Activated CD4-positive, alpha-beta T cell treated with anti-CD3 and anti-CD28 coated beads, Interleukin-2, amount 10 ng/mL, durations not matched to agents 24 days and 14 days (primary cell): ENCODE data around the gene P2RY4. TPM values are rescaled to one million over a fixed set of nuclear protein-coding genes. Genes with fewer than 3 reads are reported as not detected.
"Not testable (repeated sequence)": the region's sequence is repeated elsewhere in the genome, so short reads cannot be mapped to it uniquely, and the experiment has no call there.

Experiments used
- DNase-seq: peaks from one replicate; pipeline ENCODE4 v3.0.0; 2022
- H3K27ac Mint-ChIP-seq: one replicate; pipeline ENCODE4 v1.8.0; 2022; ENCODE audit warnings: mild to moderate bottlenecking, mixed read lengths
- H3K27me3 Mint-ChIP-seq: one replicate; pipeline ENCODE4 v1.8.0; 2022; ENCODE audit warnings: mixed read lengths
- H3K36me3 Mint-ChIP-seq: one replicate; pipeline ENCODE4 v1.8.0; 2022; ENCODE audit warnings: low read depth, mild to moderate bottlenecking, mixed read lengths
- H3K4me1 Mint-ChIP-seq: one replicate; pipeline ENCODE4 v1.8.0; 2021; ENCODE audit warnings: mixed read lengths
- H3K4me3 Mint-ChIP-seq: one replicate; pipeline ENCODE4 v1.8.0; 2022; ENCODE audit warnings: mild to moderate bottlenecking, moderate library complexity, mixed read lengths
- H3K9me3 Mint-ChIP-seq: one replicate; pipeline ENCODE4 v1.8.0; 2021; ENCODE audit warnings: mixed read lengths
- intact Hi-C: fragments of 100-400 bp; cut with micrococcal nuclease; formaldehyde crosslinking; loops from one replicate; pipeline ENCODE4 v1.15.1; 2023
- total RNA-seq: library from RNA; stranded (reverse); gene quantifications from 2 replicates; pipeline ENCODE4 v1.2.3, GENCODE V29; 2022

Gene P2RY4
- 0.21 and 0.24 TPM in 2 replicates for total RNA-seq

DNA sequence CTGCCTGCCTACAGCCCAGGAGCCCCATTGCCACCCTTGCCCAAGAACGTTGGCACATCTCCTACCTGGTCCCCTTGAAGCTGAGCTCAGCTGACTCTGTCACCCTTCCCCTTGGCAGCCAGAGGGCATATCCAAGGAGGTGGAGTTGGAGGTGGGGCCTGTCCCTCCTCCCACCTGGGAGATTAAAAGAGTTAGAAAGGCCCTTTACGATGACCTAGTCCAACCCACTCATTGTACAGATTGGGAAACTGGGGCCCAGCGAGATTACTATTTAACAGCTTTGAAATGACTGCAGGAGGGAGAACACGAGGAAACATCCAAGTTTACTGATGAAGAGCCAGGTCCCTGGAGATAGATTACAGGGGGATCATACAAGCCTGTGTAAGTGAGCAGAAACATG is at the start of gene P2RY4:
Gene P2RY4, minus strand, starts transcription at position 101 of the 400 bp plus-strand sequence. CDS start 580 bp downstream, outside the sequence.
- Mint-ChIP-seq H3K4me1 (no peaks in the 10 kb centered on the region), H3K9me3 (no peaks in the 10 kb centered on the region), H3K27me3 (no peaks in the 10 kb centered on the region), H3K27ac (no peak within 1 kb of the TSS), H3K36me3 (no peaks in the 10 kb centered on the region), H3K4me3 (no peak within 1 kb of the TSS)
- DNase-seq = no peak
- intact Hi-C loops = loop anchor here (10.0 kb wide), 1 partner anchor 125 kb away; the partner anchor contains the start of gene IGBP1

DNA sequence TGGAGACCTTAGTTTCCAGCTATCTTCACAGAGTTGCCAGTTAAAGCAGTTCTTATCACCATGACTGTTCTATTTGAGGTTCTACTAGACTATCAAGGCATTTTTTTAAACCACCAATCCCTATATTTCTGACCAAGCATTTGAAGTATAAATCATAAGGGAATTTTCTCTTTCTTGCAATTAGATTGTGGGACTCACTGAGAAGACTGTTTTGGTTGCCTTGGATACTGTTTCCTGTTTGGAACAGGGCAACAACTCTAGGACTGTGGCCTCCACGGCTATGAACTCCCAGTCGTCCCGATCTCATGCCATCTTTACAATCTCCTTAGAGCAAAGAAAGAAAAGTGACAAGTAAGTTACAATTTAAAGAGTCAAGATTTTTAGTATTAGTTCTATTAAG is 41.7 kb upstream of the P2RY4 start:
- Mint-ChIP-seq H3K27ac (peak overlapping the region; percentile 35), H3K36me3 (peaks cover 41% of the 10 kb centered on the region), H3K9me3 (no peaks in the 10 kb centered on the region), H3K27me3 (no peaks in the 10 kb centered on the region), H3K4me1 (peaks cover 4% of the 10 kb centered on the region), H3K4me3 (no peak overlapping the region)
- intact Hi-C loops = no loop called here
- no peak for DNase-seq

DNA sequence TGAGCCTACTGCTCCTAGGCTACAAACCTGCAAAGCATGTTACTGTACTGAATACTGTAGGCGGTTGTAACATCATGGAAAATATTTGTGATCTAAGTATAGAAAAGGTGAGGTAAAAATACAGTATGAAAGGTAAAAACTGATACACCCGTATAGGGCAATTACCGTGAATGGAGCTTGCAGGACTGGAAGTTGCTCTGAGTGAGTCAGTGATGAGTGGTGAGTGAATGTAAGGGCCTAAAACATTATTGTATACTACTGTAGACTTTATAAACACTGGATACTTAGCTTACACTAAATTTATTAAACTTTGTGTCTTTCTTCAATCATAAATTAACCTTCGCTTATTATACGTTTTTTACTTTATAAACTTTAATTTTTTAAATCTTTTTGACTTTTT is 33.6 kb upstream of the P2RY4 start:
- intact Hi-C loops = loop anchor here (5.0 kb wide), 1 partner anchor 139 kb away; no protein-coding TSS in a partner anchor
- peaks cover 20% of the 10 kb centered on the region for H3K4me1 Mint-ChIP-seq

DNA sequence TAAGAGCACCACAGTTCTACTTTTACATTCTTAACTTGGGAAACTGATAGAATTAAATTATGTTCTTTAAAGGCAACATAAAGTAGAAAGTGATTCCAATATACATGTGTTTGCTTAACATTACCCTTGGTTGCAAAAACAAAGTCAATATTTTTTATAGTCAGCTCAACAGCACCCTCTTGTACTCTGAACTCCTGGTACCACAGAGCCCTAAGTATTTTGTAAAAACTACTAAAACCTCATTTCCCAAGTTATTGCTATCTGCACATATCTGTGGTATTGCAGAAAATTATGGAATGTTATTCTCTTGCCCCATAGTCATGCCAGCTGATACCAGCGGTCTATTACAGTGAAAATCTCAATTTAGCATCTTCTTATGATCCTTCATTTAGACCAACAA is 32.8 kb upstream of the P2RY4 start:
- Mint-ChIP-seq H3K27me3 (no peaks in the 10 kb centered on the region), H3K36me3 (peaks cover 7% of the 10 kb centered on the region), H3K27ac (peak overlapping the region; percentile 29), H3K4me3 (no peak overlapping the region), H3K4me1 (peaks cover 22% of the 10 kb centered on the region), H3K9me3 (no peaks in the 10 kb centered on the region)
- DNase-seq = no peak
- intact Hi-C loops = loop anchor here (5.0 kb wide), 1 partner anchor 140 kb away; no protein-coding TSS in a partner anchor

More for the DNA sequence above, 33.6 kb upstream of the P2RY4 start:
- Mint-ChIP-seq H3K9me3 (no peaks in the 10 kb centered on the region), H3K36me3 (peaks cover 5% of the 10 kb centered on the region), H3K27me3 (no peaks in the 10 kb centered on the region), H3K27ac (no peak overlapping the region), H3K4me3 (no peak overlapping the region)
- DNase-seq = no peak

DNA sequence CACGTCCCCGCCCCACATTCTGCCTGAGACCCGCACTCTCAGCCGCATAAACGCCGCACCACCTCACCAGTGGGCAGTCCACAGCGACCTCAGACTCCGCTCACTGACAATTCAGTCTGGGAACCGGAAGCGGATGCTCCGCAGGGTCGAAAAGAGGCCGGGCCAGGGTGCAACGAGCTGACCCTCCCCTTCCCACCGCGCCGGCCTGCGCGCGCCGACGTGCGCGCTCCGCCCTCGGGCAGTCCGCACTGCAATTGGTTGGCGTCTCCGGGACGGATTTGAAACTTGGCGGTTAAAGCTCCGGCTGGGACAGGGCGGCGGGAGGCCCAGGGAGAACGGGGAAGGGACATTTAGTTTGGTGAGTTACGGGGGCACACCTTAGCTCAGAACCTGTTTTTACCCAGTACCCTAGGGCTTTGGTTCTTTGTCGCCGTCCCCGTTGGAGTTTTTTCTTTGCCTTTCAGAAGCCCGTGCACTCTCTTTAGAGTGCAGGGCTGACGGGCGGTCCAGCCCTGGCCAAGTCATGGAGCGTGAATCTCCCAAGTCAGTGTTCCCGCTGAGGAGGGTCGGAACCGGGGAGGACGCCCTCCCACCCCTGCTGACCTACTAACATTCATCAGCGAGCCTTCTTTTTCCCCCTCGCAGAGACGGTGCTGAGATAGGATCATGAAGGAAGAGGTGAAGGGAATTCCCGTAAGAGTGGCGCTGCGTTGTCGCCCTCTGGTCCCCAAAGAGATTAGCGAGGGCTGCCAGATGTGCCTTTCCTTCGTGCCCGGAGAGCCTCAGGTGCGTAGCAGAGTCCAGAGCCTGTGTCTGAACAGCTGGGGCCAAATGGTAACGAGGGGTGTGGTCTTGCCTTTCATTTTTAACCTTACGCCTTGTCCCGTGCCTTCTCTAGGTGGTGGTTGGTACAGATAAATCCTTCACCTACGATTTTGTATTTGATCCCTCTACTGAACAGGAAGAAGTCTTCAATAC is 30.1 kb upstream of the P2RY4 start, which contains the start of the genes KIF4A and PDZD11:
Gene KIF4A, plus strand, starts transcription at position 312 of the 978 bp plus-strand sequence. Its CDS starts 355 bp downstream, at position 667.
Gene PDZD11, minus strand, starts transcription at position 135 of the 978 bp plus-strand sequence. CDS start 586 bp downstream, outside the sequence.
- Mint-ChIP-seq H3K27ac (peak within 1 kb of the TSS; percentile 87), H3K9me3 (no peaks in the 10 kb centered on the region), H3K4me1 (peaks cover 22% of the 10 kb centered on the region), H3K4me3 (peak within 1 kb of the TSS; percentile 94), H3K27me3 (no peaks in the 10 kb centered on the region), H3K36me3 (peaks cover 15% of the 10 kb centered on the region)
- peak; percentile 96 for DNase-seq
- intact Hi-C loops = loop anchor here (1.0 to 5.0 kb wide), 3 partner anchors 47 to 157 kb away; partner anchors contain the start of gene IGBP1

DNA sequence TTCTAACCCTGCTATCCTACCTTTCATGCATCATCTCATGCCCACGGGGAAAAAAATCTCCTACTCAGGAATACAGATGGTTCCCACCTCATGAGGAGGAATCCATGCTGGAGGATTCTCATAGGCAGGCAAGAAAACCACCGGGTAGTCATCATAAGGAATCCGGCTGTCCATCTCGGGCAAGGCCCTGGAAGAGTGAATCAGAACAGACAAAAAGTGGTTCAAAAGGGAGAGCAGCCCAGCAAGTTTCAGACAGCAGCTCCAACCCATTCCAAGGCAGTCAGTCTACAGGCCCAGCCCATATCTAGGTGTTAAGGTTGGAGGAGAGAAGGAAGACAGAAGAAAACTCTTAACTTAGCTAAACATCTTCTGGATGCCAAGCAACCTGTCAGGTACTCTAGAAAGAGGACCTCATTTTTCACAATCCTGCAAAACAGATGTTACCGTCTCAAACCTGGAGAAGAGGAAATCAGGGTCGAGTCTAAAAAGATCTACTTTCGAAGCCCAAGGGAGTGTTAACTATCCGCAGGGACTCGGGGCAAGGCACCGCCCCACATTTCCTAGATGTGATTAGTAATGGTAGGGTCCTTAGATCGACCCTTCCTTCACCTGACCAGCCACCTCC is 29.3 kb upstream of the P2RY4 start:
- peak; percentile 53 for DNase-seq
- intact Hi-C loops = loop anchor here (1.0 kb wide), 1 partner anchor 156 kb away; the partner anchor contains the start of gene IGBP1
- no peaks in the 10 kb centered on the region for H3K27me3 Mint-ChIP-seq
- peak overlapping the region; percentile 94 for H3K4me3 Mint-ChIP-seq
- H3K4me1 Mint-ChIP-seq = peaks cover 22% of the 10 kb centered on the region
- peak overlapping the region; percentile 87 for H3K27ac Mint-ChIP-seq
- H3K36me3 Mint-ChIP-seq = peaks cover 15% of the 10 kb centered on the region
- no peaks in the 10 kb centered on the region for H3K9me3 Mint-ChIP-seq

DNA sequence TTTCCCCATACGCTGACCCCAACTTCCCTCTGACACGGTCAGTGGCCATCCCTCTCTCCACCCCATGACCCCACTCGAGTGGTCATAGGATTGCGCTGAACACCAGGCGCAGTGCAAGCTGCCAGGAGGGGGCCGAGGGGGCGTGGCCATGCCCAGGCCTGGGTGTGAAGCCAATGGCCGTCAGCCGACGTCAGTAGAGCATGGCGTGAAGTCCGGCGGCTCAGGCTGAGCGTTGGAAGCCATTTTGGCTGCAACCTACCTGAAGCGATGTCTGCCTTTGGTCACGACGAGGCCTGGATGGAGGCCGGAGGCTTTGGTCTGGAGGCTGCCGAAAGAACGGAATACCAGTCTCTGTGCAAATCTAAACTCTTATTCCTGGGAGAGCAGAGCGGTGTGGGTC is 21.9 kb upstream of the P2RY4 start, which contains the start of gene RAB41:
Gene RAB41, plus strand, starts transcription at position 222 of the 400 bp plus-strand sequence. Its CDS starts 46 bp downstream, at position 268.
- intact Hi-C loops = no loop called here
- Mint-ChIP-seq H3K36me3 (peaks cover 8% of the 10 kb centered on the region), H3K4me3 (no peak within 1 kb of the TSS), H3K9me3 (no peaks in the 10 kb centered on the region), H3K4me1 (no peaks in the 10 kb centered on the region), H3K27ac (no peak within 1 kb of the TSS), H3K27me3 (no peaks in the 10 kb centered on the region)
- DNase-seq = no peak

DNA sequence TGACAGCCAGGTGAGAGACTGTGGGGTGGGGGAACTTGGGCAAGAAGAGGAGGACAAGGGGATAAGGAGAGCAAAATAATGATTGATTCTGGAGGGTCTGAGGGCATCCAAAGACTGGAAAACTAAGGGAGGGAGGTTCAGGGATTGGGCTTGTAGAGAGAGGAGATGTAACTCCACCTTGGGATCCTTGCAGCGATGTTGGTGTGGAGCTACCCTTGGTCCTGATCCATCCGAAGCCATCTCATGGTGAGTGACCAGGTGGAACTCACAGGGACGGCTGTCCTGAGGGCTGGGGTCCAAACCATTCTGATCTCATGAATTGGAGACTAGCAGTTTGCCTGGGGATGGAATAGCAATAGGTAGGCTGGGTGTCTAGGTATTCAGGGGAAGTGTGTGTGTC is 20.6 kb upstream of the P2RY4 start:
- Mint-ChIP-seq H3K4me3 (no peak overlapping the region), H3K9me3 (no peaks in the 10 kb centered on the region), H3K36me3 (peaks cover 3% of the 10 kb centered on the region), H3K4me1 (no peaks in the 10 kb centered on the region), H3K27ac (no peak overlapping the region), H3K27me3 (no peaks in the 10 kb centered on the region)
- intact Hi-C loops = no loop called here
- DNase-seq = no peak

DNA sequence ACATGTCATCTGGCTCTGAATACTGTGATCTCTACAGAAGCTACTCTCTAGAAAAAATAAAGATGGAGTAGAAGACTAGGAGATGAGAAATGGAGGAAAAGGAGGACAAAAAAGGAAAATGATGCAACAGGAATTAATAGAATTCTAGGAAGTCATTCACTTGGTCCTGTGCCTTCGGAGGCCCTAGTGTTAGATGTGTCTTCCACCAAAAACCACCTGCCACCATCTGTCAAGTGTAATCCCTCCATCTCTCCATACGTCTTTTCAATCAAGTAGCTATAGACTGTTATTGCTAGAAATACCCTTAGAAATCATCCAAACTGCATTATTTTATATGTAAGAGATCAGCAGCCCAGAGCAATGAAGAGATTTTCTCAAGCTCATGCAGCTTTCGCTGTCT is 19.1 kb upstream of the P2RY4 start:
- no peak overlapping the region for H3K4me3 Mint-ChIP-seq
- H3K36me3 Mint-ChIP-seq = peaks cover 3% of the 10 kb centered on the region
- no peak for DNase-seq
- no peaks in the 10 kb centered on the region for H3K9me3 Mint-ChIP-seq
- intact Hi-C loops = no loop called here
- H3K4me1 Mint-ChIP-seq = no peaks in the 10 kb centered on the region
- H3K27ac Mint-ChIP-seq = no peak overlapping the region
- H3K27me3 Mint-ChIP-seq = no peaks in the 10 kb centered on the region

DNA sequence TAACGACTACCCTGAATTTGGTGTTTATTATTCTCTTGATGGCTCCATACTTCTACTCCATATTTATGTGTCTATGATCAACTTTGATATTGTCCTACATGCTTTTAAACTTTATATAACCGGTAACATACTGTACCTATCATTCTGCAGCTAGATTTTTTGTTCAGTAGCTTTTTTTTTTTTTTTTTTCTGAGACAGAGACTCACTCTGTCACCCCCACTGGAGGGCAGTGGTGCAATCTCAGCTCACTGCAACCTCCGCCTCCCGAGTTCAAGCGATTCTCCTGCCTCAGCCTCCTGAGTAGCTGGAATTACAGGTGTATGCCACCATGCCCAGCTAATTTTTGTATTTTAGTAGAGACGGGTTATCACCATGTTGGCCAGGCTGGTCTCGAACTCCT is 14.0 kb upstream of the P2RY4 start:
- H3K27me3 Mint-ChIP-seq, H3K9me3 Mint-ChIP-seq, DNase-seq, H3K4me1 Mint-ChIP-seq, H3K27ac Mint-ChIP-seq, H3K4me3 Mint-ChIP-seq, intact Hi-C loops, H3K36me3 Mint-ChIP-seq: not testable (repeated sequence)

DNA sequence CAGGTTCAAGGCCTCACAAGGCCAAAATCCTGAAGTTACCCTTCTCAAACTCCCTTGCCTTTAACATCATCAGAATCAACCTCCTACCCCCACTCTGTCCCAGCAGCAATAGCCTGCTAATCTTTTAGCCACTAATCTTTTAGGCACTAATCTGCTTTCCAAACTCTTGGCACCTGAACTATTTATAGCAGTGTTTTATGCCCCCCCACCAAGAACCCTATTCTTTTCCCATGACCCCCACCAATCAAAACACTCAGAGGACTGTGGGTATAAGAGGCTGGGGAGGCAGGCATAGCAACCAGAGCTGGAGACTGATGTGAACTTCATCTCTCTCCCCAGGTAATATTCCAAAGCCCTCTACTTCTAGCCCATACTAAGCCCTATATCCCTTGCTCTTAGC is 8.0 kb upstream of the P2RY4 start, which contains the start of gene ARR3:
Gene ARR3, plus strand, starts transcription at position 301 of the 400 bp plus-strand sequence. CDS start 1,052 bp downstream, outside the sequence.
- no peak within 1 kb of the TSS for H3K27ac Mint-ChIP-seq
- H3K36me3 Mint-ChIP-seq = no peaks in the 10 kb centered on the region
- no peaks in the 10 kb centered on the region for H3K4me1 Mint-ChIP-seq
- intact Hi-C loops = loop anchor here (10.0 kb wide), 1 partner anchor 133 kb away; the partner anchor contains the start of gene IGBP1
- no peak within 1 kb of the TSS for H3K4me3 Mint-ChIP-seq
- no peak for DNase-seq
- H3K27me3 Mint-ChIP-seq = no peaks in the 10 kb centered on the region
- H3K9me3 Mint-ChIP-seq = no peaks in the 10 kb centered on the region

DNA sequence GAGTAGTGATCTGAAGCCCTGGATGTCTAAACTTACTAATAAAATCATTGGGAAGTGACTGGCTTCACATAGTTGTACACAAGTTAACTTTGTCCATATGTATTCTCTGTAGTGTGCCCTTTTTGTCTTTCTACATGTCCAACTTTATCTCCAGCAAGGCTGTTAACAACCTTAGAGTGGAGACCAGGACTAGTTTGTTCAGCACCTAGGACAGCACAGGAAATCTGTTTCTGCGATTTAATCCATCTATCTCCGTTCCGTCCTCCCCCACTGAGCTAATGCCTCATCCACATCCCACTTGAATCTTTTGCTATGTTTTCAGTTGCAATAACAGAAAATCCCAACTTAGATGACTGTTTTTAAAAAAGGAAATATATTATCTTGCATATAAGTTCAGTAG is 4.8 kb upstream of the P2RY4 start:
- H3K27me3 Mint-ChIP-seq = no peaks in the 10 kb centered on the region
- no peaks in the 10 kb centered on the region for H3K4me1 Mint-ChIP-seq
- no peaks in the 10 kb centered on the region for H3K36me3 Mint-ChIP-seq
- no peak for DNase-seq
- intact Hi-C loops = loop anchor here (10.0 kb wide), 1 partner anchor 130 kb away; the partner anchor contains the start of gene IGBP1
- no peak overlapping the region for H3K4me3 Mint-ChIP-seq
- no peaks in the 10 kb centered on the region for H3K9me3 Mint-ChIP-seq
- H3K27ac Mint-ChIP-seq = no peak overlapping the region

DNA sequence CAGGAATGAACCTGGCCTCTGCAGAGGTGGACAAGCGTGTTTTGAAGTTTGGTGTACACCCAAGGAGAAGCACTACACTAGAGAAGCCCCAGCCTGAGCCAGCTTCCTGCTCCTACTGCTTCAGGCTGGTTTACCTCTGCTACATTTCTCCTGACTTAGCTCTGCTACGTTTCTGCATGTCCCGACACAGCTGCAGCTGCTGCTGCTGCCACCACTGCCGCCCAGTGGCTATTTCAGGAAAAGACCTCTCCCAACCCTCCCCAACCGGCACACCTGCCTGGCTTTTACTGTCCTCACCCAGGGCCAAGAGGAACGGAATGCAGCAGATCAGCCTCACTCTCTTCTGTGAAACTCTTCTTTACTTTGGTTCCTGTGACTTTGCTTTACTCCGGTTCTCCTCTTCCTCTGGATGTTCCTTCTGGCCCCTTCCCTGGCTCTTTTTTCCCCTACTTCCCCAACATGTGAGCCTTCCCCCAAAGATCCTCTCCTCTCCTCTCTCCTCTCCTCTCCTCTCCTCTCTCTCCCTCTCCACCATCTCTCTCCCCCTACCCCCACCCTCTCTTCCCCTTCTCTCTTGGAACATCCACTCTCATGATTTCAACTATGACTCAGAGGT is 3.1 kb upstream of the P2RY4 start:
- Mint-ChIP-seq H3K27ac (no peak overlapping the region), H3K4me3 (no peak overlapping the region), H3K27me3 (no peaks in the 10 kb centered on the region), H3K9me3 (no peaks in the 10 kb centered on the region), H3K4me1 (no peaks in the 10 kb centered on the region), H3K36me3 (no peaks in the 10 kb centered on the region)
- peak; percentile 77 for DNase-seq
- intact Hi-C loops = loop anchor here (1.0 to 10.0 kb wide), 2 partner anchors 66 to 128 kb away; partner anchors contain the start of gene IGBP1
